Activated T-cell treated with anti-CD3 and anti-CD28 coated beads, Interleukin-2, amount 50 U/mL, for 24 hours (primary cell): Measurements from ENCODE around the gene SLC39A6.
"Not testable (repeated sequence)": the region's sequence is repeated elsewhere in the genome, so short reads cannot be mapped to it uniquely, and the experiment has no call there.

Experiments used
- DNase-seq: peaks from one replicate; pipeline ENCODE4 v3.0.0-alpha.2; 2020
- H3K27ac Mint-ChIP-seq: 2 replicates; pipeline ENCODE4 v1.8.0; 2020; ENCODE audit warnings: mild to moderate bottlenecking, mixed read lengths
- H3K27me3 Mint-ChIP-seq: 2 replicates; pipeline ENCODE4 v1.8.0; 2020; ENCODE audit warnings: mixed read lengths
- H3K36me3 Mint-ChIP-seq: 2 replicates; pipeline ENCODE4 v1.8.0; 2020; ENCODE audit warnings: low read depth, mixed read lengths
- H3K4me1 Mint-ChIP-seq: 2 replicates; pipeline ENCODE4 v1.8.0; 2020; ENCODE audit warnings: low read depth, mixed read lengths
- H3K4me3 Mint-ChIP-seq: 2 replicates; pipeline ENCODE4 v1.8.0; 2020; ENCODE audit warnings: mild to moderate bottlenecking, moderate library complexity, mixed read lengths
- H3K9me3 Mint-ChIP-seq: 2 replicates; pipeline ENCODE4 v1.8.0; 2020; ENCODE audit warnings: mixed read lengths

Gene SLC39A6

GRCh38 chr18:36129300-36130038 is at the start of gene SLC39A6, which contains the start of gene ELP2:
TSS of gene SLC39A6 (minus strand) at chr18:36129340. CDS start at chr18:36127007, 2,333 bp downstream.
TSS of gene ELP2 (plus strand) at chr18:36129899. CDS start at chr18:36129934, 35 bp downstream.
- Mint-ChIP-seq H3K27ac (peak within 1 kb of the TSS; percentile 98), H3K9me3 (no peaks in the 10 kb centered on the region), H3K36me3 (peaks cover 77% of the 10 kb centered on the region), H3K4me3 (peak within 1 kb of the TSS; percentile 96), H3K27me3 (no peaks in the 10 kb centered on the region), H3K4me1 (peaks cover 66% of the 10 kb centered on the region)
- peak; percentile 97 for DNase-seq

- H3K36me3 Mint-ChIP-seq: peaks cover 54% of the 10 kb centered on the region
- H3K27me3 Mint-ChIP-seq: no peaks in the 10 kb centered on the region
- no peak overlapping the region for H3K4me3 Mint-ChIP-seq
- H3K4me1 Mint-ChIP-seq: peaks cover 4% of the 10 kb centered on the region
- H3K9me3 Mint-ChIP-seq: no peaks in the 10 kb centered on the region
- DNase-seq: no peak
- H3K27ac Mint-ChIP-seq: no peak overlapping the region
These were observed 48.8 kb upstream of the SLC39A6 start for GRCh38 chr18:36177913-36178312.

GRCh38 chr18:36176711-36177110 is 47.6 kb upstream of the SLC39A6 start:
- Mint-ChIP-seq H3K27ac (no peak overlapping the region), H3K36me3 (peaks cover 65% of the 10 kb centered on the region), H3K4me1 (peaks cover 4% of the 10 kb centered on the region), H3K27me3 (no peaks in the 10 kb centered on the region), H3K4me3 (no peak overlapping the region), H3K9me3 (no peaks in the 10 kb centered on the region)
- DNase-seq: no peak

- no peak for DNase-seq
- Mint-ChIP-seq H3K4me3 (no peak overlapping the region), H3K27me3 (no peaks in the 10 kb centered on the region), H3K36me3 (peaks cover 70% of the 10 kb centered on the region), H3K9me3 (no peaks in the 10 kb centered on the region), H3K4me1 (peaks cover 4% of the 10 kb centered on the region), H3K27ac (no peak overlapping the region)
These were observed 47.0 kb upstream of the SLC39A6 start for GRCh38 chr18:36176177-36176584.

- Mint-ChIP-seq H3K9me3 (no peaks in the 10 kb centered on the region), H3K27ac (peak overlapping the region; percentile 59), H3K27me3 (no peaks in the 10 kb centered on the region), H3K4me1 (peaks cover 4% of the 10 kb centered on the region), H3K4me3 (no peak overlapping the region), H3K36me3 (peaks cover 77% of the 10 kb centered on the region)
- no peak for DNase-seq
These were observed 46.3 kb upstream of the SLC39A6 start for GRCh38 chr18:36175481-36175880.

GRCh38 chr18:36169938-36170337 is 40.8 kb upstream of the SLC39A6 start:
- Mint-ChIP-seq H3K36me3 (peaks cover 88% of the 10 kb centered on the region), H3K4me1 (peaks cover 5% of the 10 kb centered on the region), H3K27me3 (no peaks in the 10 kb centered on the region), H3K4me3 (no peak overlapping the region), H3K27ac (no peak overlapping the region), H3K9me3 (no peaks in the 10 kb centered on the region)
- no peak for DNase-seq

- DNase-seq, H3K27me3 Mint-ChIP-seq, H3K4me1 Mint-ChIP-seq, H3K9me3 Mint-ChIP-seq, H3K4me3 Mint-ChIP-seq: not testable (repeated sequence)
- peak overlapping the region; percentile 86 for H3K27ac Mint-ChIP-seq
- peaks cover 89% of the 10 kb centered on the region for H3K36me3 Mint-ChIP-seq
These were observed 39.2 kb upstream of the SLC39A6 start for GRCh38 chr18:36168296-36168695.

GRCh38 chr18:36167692-36168218 is 38.6 kb upstream of the SLC39A6 start:
- H3K9me3 Mint-ChIP-seq: no peaks in the 10 kb centered on the region
- H3K36me3 Mint-ChIP-seq: peaks cover 89% of the 10 kb centered on the region

GRCh38 chr18:36162981-36163380 is 33.8 kb upstream of the SLC39A6 start:
- H3K27ac Mint-ChIP-seq: no peak overlapping the region
- no peak for DNase-seq
- no peak overlapping the region for H3K4me3 Mint-ChIP-seq
- H3K9me3 Mint-ChIP-seq: no peaks in the 10 kb centered on the region
- no peaks in the 10 kb centered on the region for H3K27me3 Mint-ChIP-seq
- peaks cover 91% of the 10 kb centered on the region for H3K36me3 Mint-ChIP-seq
- peaks cover 20% of the 10 kb centered on the region for H3K4me1 Mint-ChIP-seq

More at GRCh38 chr18:36167692-36168218, 38.6 kb upstream of the SLC39A6 start:
- no peak for DNase-seq
- no peaks in the 10 kb centered on the region for H3K27me3 Mint-ChIP-seq
- H3K4me1 Mint-ChIP-seq: peaks cover 8% of the 10 kb centered on the region
- H3K27ac Mint-ChIP-seq: peak overlapping the region; percentile 86
- no peak overlapping the region for H3K4me3 Mint-ChIP-seq

- DNase-seq: no peak
- peaks cover 28% of the 10 kb centered on the region for H3K4me1 Mint-ChIP-seq
- no peaks in the 10 kb centered on the region for H3K27me3 Mint-ChIP-seq
- no peaks in the 10 kb centered on the region for H3K9me3 Mint-ChIP-seq
- H3K4me3 Mint-ChIP-seq: no peak overlapping the region
- H3K27ac Mint-ChIP-seq: peak overlapping the region; percentile 57
- peaks cover 97% of the 10 kb centered on the region for H3K36me3 Mint-ChIP-seq
These were observed 31.8 kb upstream of the SLC39A6 start for GRCh38 chr18:36160959-36161371.

- Mint-ChIP-seq H3K36me3 (peaks cover 96% of the 10 kb centered on the region), H3K27ac (peak overlapping the region; percentile 74), H3K27me3 (no peaks in the 10 kb centered on the region), H3K9me3 (no peaks in the 10 kb centered on the region), H3K4me1 (peaks cover 33% of the 10 kb centered on the region), H3K4me3 (no peak overlapping the region)
- DNase-seq: no peak
These were observed 29.2 kb upstream of the SLC39A6 start for GRCh38 chr18:36158266-36158867.

- Mint-ChIP-seq H3K4me1 (peaks cover 37% of the 10 kb centered on the region), H3K4me3 (no peak overlapping the region), H3K36me3 (peaks cover 96% of the 10 kb centered on the region), H3K27ac (peak overlapping the region; percentile 63), H3K9me3 (no peaks in the 10 kb centered on the region), H3K27me3 (no peaks in the 10 kb centered on the region)
- no peak for DNase-seq
These were observed 28.3 kb upstream of the SLC39A6 start for GRCh38 chr18:36157441-36157840.

GRCh38 chr18:36155851-36156757 is 27.0 kb upstream of the SLC39A6 start:
- peak overlapping the region; percentile 27 for H3K27ac Mint-ChIP-seq
- no peaks in the 10 kb centered on the region for H3K27me3 Mint-ChIP-seq
- peaks cover 32% of the 10 kb centered on the region for H3K4me1 Mint-ChIP-seq
- H3K36me3 Mint-ChIP-seq: peaks cover 96% of the 10 kb centered on the region
- H3K4me3 Mint-ChIP-seq: no peak overlapping the region
- H3K9me3 Mint-ChIP-seq: no peaks in the 10 kb centered on the region
- no peak for DNase-seq

GRCh38 chr18:36153771-36154170 is 24.6 kb upstream of the SLC39A6 start:
- no peak for DNase-seq
- Mint-ChIP-seq H3K36me3 (peaks cover 97% of the 10 kb centered on the region), H3K9me3 (no peaks in the 10 kb centered on the region), H3K4me1 (peaks cover 27% of the 10 kb centered on the region), H3K27ac (no peak overlapping the region), H3K4me3 (no peak overlapping the region), H3K27me3 (no peaks in the 10 kb centered on the region)
